Astrocyte of the cerebellum (primary cell): ENCODE results near the gene CLSTN1.

Experiments
- DNase-seq: peaks from one replicate; pipeline ENCODE4 v3.0.0-alpha.2; 2011; ENCODE audit warnings: low read depth
- H3K4me3 ChIP-seq: 2 replicates; pipeline ENCODE4 v1.5.1; 2011; ENCODE audit warnings: mild to moderate bottlenecking, low read depth, low read length, moderate library complexity
- in situ Hi-C: cut with HindIII; loops from 2 replicates; pipeline ENCODE4 v1.10.0; 2017; ENCODE audit warnings: low sequenced_read_pairs
- TF ChIP-seq, protein P1 (sequence below): IDR thresholded peaks from 2 replicates; pipeline ENCODE4 v1.5.1; 2012; ENCODE audit warnings: low read length, low read depth, moderate library complexity, mild to moderate bottlenecking; ENCODE audit errors: missing control alignments

CLSTN1 gene

DNA sequence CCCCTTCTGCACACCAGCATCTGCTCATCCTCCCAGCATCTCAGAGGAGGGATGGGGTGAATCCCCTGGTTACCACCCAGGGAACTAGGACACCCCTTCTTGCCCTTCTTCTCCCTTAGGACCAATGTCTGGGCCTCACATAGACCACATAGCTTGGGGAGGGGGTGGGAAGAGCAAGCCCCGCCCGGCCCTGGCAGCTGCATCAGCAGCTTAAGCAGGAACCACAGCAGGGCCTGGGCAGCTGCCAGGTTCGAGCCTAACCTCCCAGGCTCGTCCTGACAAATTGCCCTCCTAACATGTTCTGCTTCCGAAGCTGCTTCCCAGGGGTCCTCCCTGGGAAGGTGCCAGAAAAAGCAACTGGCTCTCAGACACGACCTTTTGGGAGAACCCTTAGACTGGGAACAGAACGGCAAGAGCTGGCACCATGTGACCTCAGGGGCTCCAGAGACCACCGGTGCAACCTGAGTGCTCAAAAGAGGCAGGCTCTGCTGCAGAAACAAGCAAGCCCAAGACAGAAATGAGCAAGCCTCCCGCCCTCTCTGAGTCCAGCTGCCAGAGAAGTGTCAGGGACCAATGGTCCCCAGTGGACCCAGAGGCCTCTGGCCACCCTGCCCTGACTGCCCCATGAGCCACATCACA lies 18.4 kb upstream of the CLSTN1 start:
- no peak for DNase-seq
- TF ChIP-seq, protein P1, sequence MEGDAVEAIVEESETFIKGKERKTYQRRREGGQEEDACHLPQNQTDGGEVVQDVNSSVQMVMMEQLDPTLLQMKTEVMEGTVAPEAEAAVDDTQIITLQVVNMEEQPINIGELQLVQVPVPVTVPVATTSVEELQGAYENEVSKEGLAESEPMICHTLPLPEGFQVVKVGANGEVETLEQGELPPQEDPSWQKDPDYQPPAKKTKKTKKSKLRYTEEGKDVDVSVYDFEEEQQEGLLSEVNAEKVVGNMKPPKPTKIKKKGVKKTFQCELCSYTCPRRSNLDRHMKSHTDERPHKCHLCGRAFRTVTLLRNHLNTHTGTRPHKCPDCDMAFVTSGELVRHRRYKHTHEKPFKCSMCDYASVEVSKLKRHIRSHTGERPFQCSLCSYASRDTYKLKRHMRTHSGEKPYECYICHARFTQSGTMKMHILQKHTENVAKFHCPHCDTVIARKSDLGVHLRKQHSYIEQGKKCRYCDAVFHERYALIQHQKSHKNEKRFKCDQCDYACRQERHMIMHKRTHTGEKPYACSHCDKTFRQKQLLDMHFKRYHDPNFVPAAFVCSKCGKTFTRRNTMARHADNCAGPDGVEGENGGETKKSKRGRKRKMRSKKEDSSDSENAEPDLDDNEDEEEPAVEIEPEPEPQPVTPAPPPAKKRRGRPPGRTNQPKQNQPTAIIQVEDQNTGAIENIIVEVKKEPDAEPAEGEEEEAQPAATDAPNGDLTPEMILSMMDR = no peak
- no peak overlapping the region for H3K4me3 ChIP-seq
- in situ Hi-C loops = no loop called here

- DNase-seq = no peak
- TF ChIP-seq, protein P1 = no peak
- in situ Hi-C loops = no loop called here
- no peak overlapping the region for H3K4me3 ChIP-seq
Measured at GRCh38 chr1:9841460-9841859, 17.7 kb upstream of the CLSTN1 start.

DNA sequence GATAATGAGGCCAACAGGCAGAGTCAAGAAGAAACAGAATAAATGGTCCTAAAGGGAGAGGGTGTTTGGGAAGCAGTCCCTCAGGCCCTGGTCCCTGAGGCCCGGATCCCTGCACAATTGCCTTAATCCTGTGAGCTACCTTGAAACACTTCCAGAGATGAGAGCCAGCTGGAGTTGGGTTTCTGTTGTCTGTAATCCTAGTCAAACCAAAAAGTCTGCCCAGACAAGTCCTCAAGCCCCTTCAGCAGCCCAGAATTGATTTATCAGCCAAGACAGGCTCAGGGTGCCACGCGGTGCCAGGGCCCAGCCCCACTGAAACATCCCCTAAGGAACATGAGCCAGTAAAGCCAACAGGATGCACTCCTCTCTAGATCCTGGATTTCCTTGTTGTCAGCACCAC lies 16.4 kb upstream of the CLSTN1 start:
- TF ChIP-seq, protein P1 = no peak
- DNase-seq = no peak
- no peak overlapping the region for H3K4me3 ChIP-seq
- in situ Hi-C loops = no loop called here

DNA sequence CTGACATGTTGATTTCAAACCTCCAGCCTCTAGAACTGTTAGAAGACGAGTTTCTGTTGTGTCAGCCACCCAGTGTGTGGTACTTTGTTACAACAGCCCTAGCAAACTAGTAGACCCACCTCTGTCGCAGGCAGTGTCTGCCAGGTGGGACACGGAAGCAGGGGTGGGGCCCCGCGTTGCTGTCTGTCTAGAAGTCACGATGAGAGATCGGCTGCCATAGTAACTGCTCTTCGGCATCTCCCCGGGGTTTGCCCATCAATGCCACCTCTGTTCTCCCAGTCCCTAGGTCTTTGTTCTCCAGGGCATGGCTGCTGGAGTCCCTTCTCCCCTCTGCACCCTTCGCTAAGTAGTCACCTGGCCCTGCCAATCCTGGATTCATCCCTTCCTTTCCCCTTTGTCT lies 15.2 kb upstream of the CLSTN1 start:
- in situ Hi-C loops = no loop called here
- DNase-seq = no peak
- TF ChIP-seq, protein P1 = no peak
- H3K4me3 ChIP-seq = no peak overlapping the region

DNA sequence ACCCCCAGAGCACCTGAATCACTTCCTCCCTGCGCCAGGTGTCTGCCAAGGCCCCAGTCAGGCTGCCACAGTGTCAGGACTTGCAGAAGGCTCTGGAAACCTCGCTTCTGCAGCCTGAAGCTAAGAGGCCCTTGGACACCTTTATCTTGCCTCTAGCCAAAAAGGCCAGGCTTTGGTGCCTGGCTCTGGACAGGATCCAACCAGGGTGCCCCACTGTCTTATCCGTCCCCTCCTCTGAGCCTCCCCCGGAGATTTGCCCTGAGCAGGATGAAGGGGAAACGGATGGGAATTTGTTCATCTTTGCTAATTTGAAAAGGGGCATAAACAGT lies 12.8 kb upstream of the CLSTN1 start:
- DNase-seq = no peak
- TF ChIP-seq, protein P1 = no peak
- no peak overlapping the region for H3K4me3 ChIP-seq
- in situ Hi-C loops = no loop called here

- H3K4me3 ChIP-seq = no peak overlapping the region
- in situ Hi-C loops = no loop called here
- no peak for DNase-seq
- TF ChIP-seq, protein P1 = no peak
Measured at GRCh38 chr1:9835758-9836631, 12.2 kb upstream of the CLSTN1 start.
